SK-N-SH treated with all-trans-retinoic acid at 6 μM for 48 hours (cell line): ENCODE results near the gene SCIN.

Experiments used
- ARNTL ChIP-seq: fragments of 450-650 bp; formaldehyde crosslinking; IDR thresholded peaks from 2 replicates; pipeline ENCODE4 v1.5.0; 2020; ENCODE audit warnings: low read depth, mild to moderate bottlenecking, moderate library complexity, borderline replicate concordance
- BACH2 ChIP-seq: fragments of 250-450 bp; sonication (Bioruptor Pico); IDR thresholded peaks from 2 replicates; pipeline ENCODE4 v1.9.0; 2021; ENCODE audit warnings: mild to moderate bottlenecking, borderline replicate concordance
- CSDC2 ChIP-seq: fragments of 250-450 bp; sonication (Bioruptor Pico); IDR thresholded peaks from 2 replicates; pipeline ENCODE4 v1.5.0; 2020; ENCODE audit warnings: mild to moderate bottlenecking, moderate library complexity
- PATZ1 ChIP-seq: fragments of 250-450 bp; sonication (Bioruptor Pico); IDR thresholded peaks from 2 replicates; pipeline ENCODE4 v1.8.0; 2020; ENCODE audit warnings: mild to moderate bottlenecking, moderate library complexity, borderline replicate concordance
- POU6F1 ChIP-seq: fragments of 250-450 bp; sonication (Bioruptor Pico); IDR thresholded peaks from 2 replicates; pipeline ENCODE4 v1.8.0; 2021; ENCODE audit warnings: low read depth, mild to moderate bottlenecking, moderate library complexity, borderline replicate concordance
- RARB ChIP-seq: fragments of 250-450 bp; sonication (Bioruptor Pico); IDR thresholded peaks from 2 replicates; pipeline ENCODE4 v1.8.0; 2021; ENCODE audit warnings: mild to moderate bottlenecking, moderate library complexity
- TOX ChIP-seq: fragments of 250-450 bp; sonication (Bioruptor Pico); IDR thresholded peaks from 2 replicates; pipeline ENCODE4 v1.8.0; 2021; ENCODE audit warnings: mild to moderate bottlenecking, moderate library complexity, borderline replicate concordance
- TSHZ2 ChIP-seq: fragments of 250-450 bp; sonication (Bioruptor Pico); IDR thresholded peaks from 2 replicates; pipeline ENCODE4 v1.5.0; 2020; ENCODE audit warnings: mild to moderate bottlenecking, moderate library complexity
- ZC3H10 ChIP-seq: fragments of 250-450 bp; sonication (Bioruptor Pico); IDR thresholded peaks from 2 replicates; pipeline ENCODE4 v1.5.1; 2021; ENCODE audit warnings: mild to moderate bottlenecking, moderate library complexity
- ZNF70 ChIP-seq: fragments of 450-650 bp; formaldehyde crosslinking; IDR thresholded peaks from 2 replicates; pipeline ENCODE4 v1.5.0; 2020; ENCODE audit warnings: mild to moderate bottlenecking, moderate library complexity
- ZNF8 ChIP-seq: fragments of 450-650 bp; formaldehyde crosslinking; IDR thresholded peaks from 2 replicates; pipeline ENCODE4 v1.5.0; 2020; ENCODE audit warnings: mild to moderate bottlenecking, moderate library complexity

DNA sequence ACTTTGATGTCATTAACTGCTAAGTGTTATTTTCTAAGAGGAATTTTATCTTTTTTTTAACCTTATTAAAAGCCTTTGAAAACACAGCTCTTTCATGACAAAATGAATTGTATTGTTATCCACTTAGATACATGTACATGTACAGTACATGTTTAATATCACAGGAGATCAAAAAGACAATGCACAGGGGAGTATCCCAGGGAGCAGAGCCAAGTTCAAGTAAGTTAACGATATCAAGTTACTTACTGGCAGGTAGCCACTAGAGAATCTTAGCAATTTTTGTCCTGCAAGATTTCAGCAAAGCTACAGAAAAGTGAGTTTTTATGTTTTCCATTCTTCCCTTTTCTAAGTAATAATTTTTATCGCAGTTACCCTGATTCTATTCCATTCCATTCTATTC, 83.0 kb downstream of the SCIN start:
- no peak for TF ChIP-seq TOX (CRISPR knock-in tag)
- no peak for TF ChIP-seq PATZ1 (CRISPR knock-in tag)
- TF ChIP-seq CSDC2 = no peak
- no peak for TF ChIP-seq ZC3H10 (CRISPR knock-in tag)
- no peak for TF ChIP-seq BACH2 (CRISPR knock-in tag)
- TF ChIP-seq POU6F1 (CRISPR knock-in tag) = no peak
- TF ChIP-seq ZNF8 (CRISPR knock-in tag) = no peak
- no peak for TF ChIP-seq ARNTL
- TF ChIP-seq RARB (CRISPR knock-in tag) = no peak
- no peak for TF ChIP-seq ZNF70
- TF ChIP-seq TSHZ2 = no peak
